Mucosa of gallbladder (tissue), 1 donor: ENCODE results near the gene MOB1B. TPM values are rescaled to one million over a fixed set of nuclear protein-coding genes. Genes with fewer than 3 reads are reported as not detected.
A peak's percentile ranks its signal among the peaks of the same experiment; 100 is the strongest.
"Not testable (repeated sequence)": the region's sequence is repeated elsewhere in the genome, so short reads cannot be mapped to it uniquely, and the experiment has no call there.

Experiments
- DNase-seq: peaks from one replicate; pipeline ENCODE4 v3.0.0-alpha.2; 2020; ENCODE audit warnings: low spot score
- total RNA-seq: library from RNA; stranded (reverse); gene quantifications from one replicate; pipeline ENCODE4 v1.2.1, GENCODE V29; 2021
- donor health status: DM: no; HTN: no; CAD: no.

The MOB1B gene
- total RNA-seq: 18.6 TPM

- DNase-seq: peak; percentile 84
Observed at GRCh38 chr4:70901984-70902576, at the start of gene MOB1B. Gene MOB1B, plus strand, starts transcription at chr4:70902369. Its CDS starts 168 bp downstream, at chr4:70902537.

GRCh38 chr4:70855464-70855863 lies 46.7 kb upstream of the MOB1B start:
- no peak for DNase-seq

- no peak for DNase-seq
Observed at GRCh38 chr4:70858454-70858853, 43.7 kb upstream of the MOB1B start.

GRCh38 chr4:70859066-70859465 lies 43.1 kb upstream of the MOB1B start:
- DNase-seq: no peak

- no peak for DNase-seq
Observed at GRCh38 chr4:70863099-70863790, 38.9 kb upstream of the MOB1B start.

GRCh38 chr4:70868778-70869177 lies 33.4 kb upstream of the MOB1B start:
- DNase-seq: no peak

- no peak for DNase-seq
Observed at GRCh38 chr4:70873216-70873615, 29.0 kb upstream of the MOB1B start.

GRCh38 chr4:70874268-70875156 lies 27.7 kb upstream of the MOB1B start:
- no peak for DNase-seq

GRCh38 chr4:70877556-70877955 lies 24.6 kb upstream of the MOB1B start:
- DNase-seq: no peak

GRCh38 chr4:70880739-70881138 lies 21.4 kb upstream of the MOB1B start:
- DNase-seq: no peak

- DNase-seq: no peak
Observed at GRCh38 chr4:70885174-70885573, 17.0 kb upstream of the MOB1B start.

- DNase-seq: peak; percentile 16
Observed at GRCh38 chr4:70892086-70892769, 9.9 kb upstream of the MOB1B start.

- DNase-seq: no peak
Observed at GRCh38 chr4:70893790-70894189, 8.4 kb upstream of the MOB1B start.

- no peak for DNase-seq
Observed at GRCh38 chr4:70895405-70895804, 6.8 kb upstream of the MOB1B start.

- no peak for DNase-seq
Observed at GRCh38 chr4:70895811-70896491, 6.2 kb upstream of the MOB1B start.

GRCh38 chr4:70898581-70898980 lies 3.6 kb upstream of the MOB1B start:
- not testable (repeated sequence) for DNase-seq

GRCh38 chr4:70901607-70901983 lies 574 bp upstream of the MOB1B start:
- DNase-seq: no peak

GRCh38 chr4:70902577-70903290 lies 565 bp downstream of the MOB1B start:
- peak; percentile 23 for DNase-seq

GRCh38 chr4:70903291-70903603 lies 1.1 kb downstream of the MOB1B start:
- no peak for DNase-seq

GRCh38 chr4:70908993-70909556 lies 6.9 kb downstream of the MOB1B start:
- DNase-seq: no peak

GRCh38 chr4:70914000-70914399 lies 11.8 kb downstream of the MOB1B start:
- DNase-seq: no peak
